ENCODE results near the gene EMC10. TPM values are rescaled to one million over a fixed set of nuclear protein-coding genes. Genes with fewer than 3 reads are reported as not detected.

EMC10 gene
- total and polyA plus RNA-seq, 2 of the 4 experiments (the other 2 are of a cell fraction): 11.3 to 90.9 TPM

DNA sequence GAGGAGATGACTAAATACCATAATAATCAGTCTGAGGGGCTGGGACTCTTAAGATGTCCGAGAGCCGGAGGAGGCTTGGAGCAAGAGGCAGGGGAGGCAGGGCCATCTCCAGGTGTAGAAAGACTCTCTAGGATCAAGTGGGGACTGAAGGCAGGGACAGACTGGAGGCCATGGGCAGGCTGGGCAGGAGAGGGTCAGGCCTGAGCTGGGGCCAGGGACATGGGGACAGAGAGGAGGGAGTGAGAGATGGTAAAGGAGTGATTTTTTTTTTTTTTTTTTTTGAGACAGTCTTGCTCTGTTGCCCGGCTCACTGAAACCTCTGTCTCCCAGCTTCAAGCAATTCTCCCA lies 32.5 kb downstream of the EMC10 start:
- no peak overlapping the region for H2AK5ac ChIP-seq (ENCODE audit: low read depth, low read length)
- no CpG with 5 or more reads among the region's 3 CpGs for WGBS, 2 experiments (ENCODE audit: extremely low coverage in 2 of 2, insufficient read length in 1 of 2)
- H3K27ac ChIP-seq (ENCODE audit: insufficient read depth, low read length): no peak overlapping the region
- peaks cover 3% of the 10 kb centered on the region; the same call in 1 of the 2 replicates for H3K36me3 ChIP-seq (ENCODE audit: control insufficient read depth, insufficient read depth, low read length)
- H3K79me1 ChIP-seq (ENCODE audit: low read depth in 1 of 2, low read length in 2 of 2): peaks cover 5 to 10% of the 10 kb centered on the region in 2 experiments; a peak in 3 of 4 replicates
- no peak overlapping the region for H3K4me3 ChIP-seq (ENCODE audit: insufficient read depth, low read depth, low read length)
- in situ Hi-C loops (cut with MboI; ENCODE audit: low sequenced_read_pairs) (no loop called here), dilution Hi-C loops (cut with HindIII; ENCODE audit: low sequenced_read_pairs, unreplicated experiment) (no loop called here), intact Hi-C loops (cut with micrococcal nuclease) (no loop called here)
- no peak overlapping the region for H4K8ac ChIP-seq (ENCODE audit: low read depth in 2 of 2, low read length in 2 of 2)
- H3K9me3 ChIP-seq (ENCODE audit: control insufficient read depth, insufficient read depth, low read length): no peaks in the 10 kb centered on the region
- ChIA-PET POLR2A (ENCODE audit: unreplicated experiment) (no interaction called here), CTCF (no interaction called here)
- H2BK15ac ChIP-seq (ENCODE audit: low read depth, low read length): no peak overlapping the region
- TF ChIP-seq BHLHE40 (IDR thresholded peaks at IDR 0.05; ENCODE audit: low read depth, low read length) (no peak), RAD21 (IDR thresholded peaks at IDR 0.05; ENCODE audit: low read length) (no peak), SMC3 (IDR thresholded peaks at IDR 0.05; ENCODE audit: low read depth, low read length) (no peak), NFE2L2 (IDR thresholded peaks at IDR 0.05; ENCODE audit: low read depth, low read length) (no peak), FOS (IDR thresholded peaks at IDR 0.05; ENCODE audit: low read depth, low read length) (no peak), MXI1 (IDR thresholded peaks at IDR 0.05; ENCODE audit: borderline replicate concordance, low read depth, low read length) (no peak), CEBPB (IDR thresholded peaks at IDR 0.05; ENCODE audit: low read depth, low read length) (no peak), RCOR1 (IDR thresholded peaks at IDR 0.05; ENCODE audit: insufficient replicate concordance, low read length) (no peak), POLR2A (IDR thresholded peaks at IDR 0.05; ENCODE audit: low read depth, low read length) (no peak), MAZ (IDR thresholded peaks at IDR 0.05; ENCODE audit: borderline replicate concordance, low read depth, low read length) (no peak), MAFK (IDR thresholded peaks at IDR 0.05; ENCODE audit: low read depth, low read length) (no peak)
- TF ChIP-seq, protein P1, sequence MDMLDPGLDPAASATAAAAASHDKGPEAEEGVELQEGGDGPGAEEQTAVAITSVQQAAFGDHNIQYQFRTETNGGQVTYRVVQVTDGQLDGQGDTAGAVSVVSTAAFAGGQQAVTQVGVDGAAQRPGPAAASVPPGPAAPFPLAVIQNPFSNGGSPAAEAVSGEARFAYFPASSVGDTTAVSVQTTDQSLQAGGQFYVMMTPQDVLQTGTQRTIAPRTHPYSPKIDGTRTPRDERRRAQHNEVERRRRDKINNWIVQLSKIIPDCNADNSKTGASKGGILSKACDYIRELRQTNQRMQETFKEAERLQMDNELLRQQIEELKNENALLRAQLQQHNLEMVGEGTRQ (IDR thresholded peaks at IDR 0.05; ENCODE audit: low read depth, low read length): no peak
- TF ChIP-seq, protein P2, sequence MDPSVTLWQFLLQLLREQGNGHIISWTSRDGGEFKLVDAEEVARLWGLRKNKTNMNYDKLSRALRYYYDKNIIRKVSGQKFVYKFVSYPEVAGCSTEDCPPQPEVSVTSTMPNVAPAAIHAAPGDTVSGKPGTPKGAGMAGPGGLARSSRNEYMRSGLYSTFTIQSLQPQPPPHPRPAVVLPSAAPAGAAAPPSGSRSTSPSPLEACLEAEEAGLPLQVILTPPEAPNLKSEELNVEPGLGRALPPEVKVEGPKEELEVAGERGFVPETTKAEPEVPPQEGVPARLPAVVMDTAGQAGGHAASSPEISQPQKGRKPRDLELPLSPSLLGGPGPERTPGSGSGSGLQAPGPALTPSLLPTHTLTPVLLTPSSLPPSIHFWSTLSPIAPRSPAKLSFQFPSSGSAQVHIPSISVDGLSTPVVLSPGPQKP (IDR thresholded peaks at IDR 0.05; ENCODE audit: borderline replicate concordance, low read depth, low read length): no peak
- TF ChIP-seq, protein P3, sequence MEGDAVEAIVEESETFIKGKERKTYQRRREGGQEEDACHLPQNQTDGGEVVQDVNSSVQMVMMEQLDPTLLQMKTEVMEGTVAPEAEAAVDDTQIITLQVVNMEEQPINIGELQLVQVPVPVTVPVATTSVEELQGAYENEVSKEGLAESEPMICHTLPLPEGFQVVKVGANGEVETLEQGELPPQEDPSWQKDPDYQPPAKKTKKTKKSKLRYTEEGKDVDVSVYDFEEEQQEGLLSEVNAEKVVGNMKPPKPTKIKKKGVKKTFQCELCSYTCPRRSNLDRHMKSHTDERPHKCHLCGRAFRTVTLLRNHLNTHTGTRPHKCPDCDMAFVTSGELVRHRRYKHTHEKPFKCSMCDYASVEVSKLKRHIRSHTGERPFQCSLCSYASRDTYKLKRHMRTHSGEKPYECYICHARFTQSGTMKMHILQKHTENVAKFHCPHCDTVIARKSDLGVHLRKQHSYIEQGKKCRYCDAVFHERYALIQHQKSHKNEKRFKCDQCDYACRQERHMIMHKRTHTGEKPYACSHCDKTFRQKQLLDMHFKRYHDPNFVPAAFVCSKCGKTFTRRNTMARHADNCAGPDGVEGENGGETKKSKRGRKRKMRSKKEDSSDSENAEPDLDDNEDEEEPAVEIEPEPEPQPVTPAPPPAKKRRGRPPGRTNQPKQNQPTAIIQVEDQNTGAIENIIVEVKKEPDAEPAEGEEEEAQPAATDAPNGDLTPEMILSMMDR (conservative IDR thresholded peaks at IDR 0.05; ENCODE audit: low read depth, low read length): no peak
- ATAC-seq (ENCODE audit: low read depth) (no peak), DNase-seq (no peak)
- no peak overlapping the region for H2AK9ac ChIP-seq (replicated peaks; ENCODE audit: low read depth, low read length, poor library complexity)
- no peak overlapping the region for H2BK20ac ChIP-seq (ENCODE audit: low read depth, low read length)
- H3K9me1 ChIP-seq (ENCODE audit: insufficient read depth, low read length): no peaks in the 10 kb centered on the region; the same call in 1 of the 2 replicates
- no peak overlapping the region for H4K91ac ChIP-seq (ENCODE audit: insufficient read depth, low read depth, low read length)
- no peak overlapping the region for H2AFZ ChIP-seq (replicated peaks; ENCODE audit: low read length, poor library complexity)
- peaks cover 3% of the 10 kb centered on the region for H3K4me1 ChIP-seq (ENCODE audit: control insufficient read depth, insufficient read depth, low read length)
- no peaks in the 10 kb centered on the region for H3K27me3 ChIP-seq (ENCODE audit: control insufficient read depth, insufficient read depth, low read length)
- H3K18ac ChIP-seq (ENCODE audit: low read depth, low read length): no peak overlapping the region
- H4K5ac ChIP-seq (ENCODE audit: low read depth, low read length): no peak overlapping the region
- H4K20me1 ChIP-seq (ENCODE audit: insufficient read depth, low read length): no peaks in the 10 kb centered on the region
- H3K23ac ChIP-seq (ENCODE audit: low read depth, low read length): 0 out of 2 replicates have a peak overlapping the region, but pooled peaks have one; percentile 2
- no peak overlapping the region for H3K9ac ChIP-seq (ENCODE audit: low read depth, low read length)
- no peak overlapping the region for H2BK120ac ChIP-seq (ENCODE audit: low read depth, low read length)
- H3K14ac ChIP-seq (replicated peaks; ENCODE audit: low read depth, low read length): no peak overlapping the region
- no peak overlapping the region for H3K56ac ChIP-seq (ENCODE audit: extremely low read depth, insufficient read depth, low read length)
- BruUV-seq (replicated peaks): no TSS peak
- H3K4me2 ChIP-seq (ENCODE audit: low read depth, low read length): no peak overlapping the region
- H3K4ac ChIP-seq (ENCODE audit: low read depth, low read length): no peak overlapping the region
- no peak overlapping the region for H2BK5ac ChIP-seq (ENCODE audit: low read depth, low read length, poor library complexity, severe bottlenecking)

Data from IMR-90 (cell line).